Keratinocyte (primary cell): ENCODE data around the gene SCMH1. TPM values are rescaled to one million over a fixed set of nuclear protein-coding genes. Genes with fewer than 3 reads are reported as not detected.

Source experiments
- DNase-seq: peaks from one replicate; pipeline ENCODE4 v3.0.0-alpha.2; 2011; ENCODE audit warnings: low read depth, missing footprints, low spot score
- FAIRE-seq: peaks from 2 replicates; lab custom pipeline; 2011; peaks lifted over from hg19 to GRCh38; lab: Jason Lieb, UNC
- H2AFZ ChIP-seq: 2 replicates; pipeline ENCODE4 v1.6.0; 2012; ENCODE audit warnings: low read length, control low read depth, inconsistent platforms; ENCODE audit not compliant: control insufficient read depth
- H3K27ac ChIP-seq: 2 replicates; pipeline ENCODE4 v1.5.1; 2011; ENCODE audit warnings: low read length; ENCODE audit not compliant: control insufficient read depth, insufficient read depth
- H3K27me3 ChIP-seq: 3 replicates; pipeline ENCODE4 v1.6.0; 2011; ENCODE audit warnings: low read length; ENCODE audit not compliant: control insufficient read depth, insufficient read depth; ENCODE audit errors: extremely low read depth
- H3K36me3 ChIP-seq, 2 experiments: 2 replicates in 1 of 2; 3 replicates in 1 of 2; pipeline ENCODE4 v1.5.1; 2011; ENCODE audit warnings: low read length in 2 of 2, mild to moderate bottlenecking in 1 of 2; ENCODE audit not compliant: control insufficient read depth in 2 of 2, insufficient read depth in 2 of 2; ENCODE audit errors: extremely low read depth in 1 of 2
- H3K4me1 ChIP-seq: 3 replicates; pipeline ENCODE4 v1.5.1; 2011; ENCODE audit warnings: low read length; ENCODE audit not compliant: control insufficient read depth, insufficient read depth; ENCODE audit errors: extremely low read depth
- H3K4me2 ChIP-seq: 3 replicates; pipeline ENCODE4 v1.6.0; 2011; ENCODE audit warnings: low read depth, low read length; ENCODE audit not compliant: control insufficient read depth, insufficient read depth; ENCODE audit errors: extremely low read depth
- H3K4me3 ChIP-seq, 3 experiments: fragments of 200-600 bp in 1 of 3; sonication (generic) in 1 of 3; 2 replicates in 2 of 3; 3 replicates in 1 of 3; pipeline ENCODE4 v1.5.1; 2011 to 2016; ENCODE audit warnings: low read length in 3 of 3, mild to moderate bottlenecking in 3 of 3, control low read depth in 2 of 3, inconsistent platforms in 1 of 3, low read depth in 1 of 3, mixed read lengths in 1 of 3, mixed run types in 1 of 3, moderate library complexity in 1 of 3; ENCODE audit not compliant: control insufficient read depth in 2 of 3, insufficient read depth in 2 of 3; ENCODE audit errors: extremely low read depth in 1 of 3
- H3K79me2 ChIP-seq: 2 replicates; pipeline ENCODE4 v1.6.0; 2012; ENCODE audit warnings: low read length; ENCODE audit not compliant: control insufficient read depth, insufficient read depth
- H3K9ac ChIP-seq: 3 replicates; pipeline ENCODE4 v1.6.0; 2011; ENCODE audit warnings: low read length; ENCODE audit not compliant: control insufficient read depth, insufficient read depth; ENCODE audit errors: extremely low read depth
- H3K9me1 ChIP-seq: 3 replicates; pipeline ENCODE4 v1.6.0; 2011; ENCODE audit warnings: low read length; ENCODE audit not compliant: control insufficient read depth, insufficient read depth; ENCODE audit errors: extremely low read depth
- H3K9me3 ChIP-seq: 2 replicates; pipeline ENCODE4 v1.5.1; 2012; ENCODE audit warnings: low read depth, low read length; ENCODE audit not compliant: control insufficient read depth
- H4K20me1 ChIP-seq: 3 replicates; pipeline ENCODE4 v1.6.0; 2011; ENCODE audit warnings: low read length; ENCODE audit not compliant: control insufficient read depth, insufficient read depth; ENCODE audit errors: extremely low read depth
- EZH2 ChIP-seq: IDR thresholded peaks from one replicate; pipeline ENCODE4 v1.6.1; 2012; ENCODE audit warnings: inconsistent platforms, mild to moderate bottlenecking, low read length, moderate library complexity
- dilution Hi-C: fragments of 300-500 bp; cut with MboI; formaldehyde crosslinking; loops from one replicate; pipeline ENCODE4 v1.7.0; 2020; ENCODE audit warnings: low sequenced_read_pairs; ENCODE audit not compliant: extremely low pct_ligation_motif_present
- polyA plus RNA-seq, 5 experiments: library from polyadenylated mRNA; depleted of rRNA in 3 of 5; stranded (reverse) in 3 of 5; stranded (forward) in 1 of 5; unstranded in 1 of 5; fragments of >200 nt; gene quantifications; 1 replicate in 1 of 5; 2 replicates in 3 of 5; 3 replicates in 1 of 5; pipeline versions ENCODE4 v1.2.1 to v1.2.3, GENCODE V29; 2011 to 2012; ENCODE audit warnings: missing spikeins in 2 of 5, low read depth in 1 of 5, low replicate concordance in 1 of 5
- TF ChIP-seq, protein P1 (sequence below), 3 experiments: IDR thresholded peaks in 1 of 3; conservative IDR thresholded peaks in 1 of 3; optimal IDR thresholded peaks in 1 of 3; 2 replicates in 2 of 3; 3 replicates in 1 of 3; pipeline versions ENCODE3 to v1.5.1; 2011; ENCODE audit warnings: low read length in 3 of 3, mild to moderate bottlenecking in 3 of 3, moderate library complexity in 2 of 3, control low read depth in 1 of 3, inconsistent platforms in 1 of 3; ENCODE audit not compliant: insufficient read depth in 2 of 3; ENCODE audit errors: extremely low read depth in 1 of 3

Gene SCMH1
- polyA plus RNA-seq, 1 donor (not counting 4 experiments of a cell fraction or from before 2014, with no cell fraction given) = 29.9 TPM

DNA sequence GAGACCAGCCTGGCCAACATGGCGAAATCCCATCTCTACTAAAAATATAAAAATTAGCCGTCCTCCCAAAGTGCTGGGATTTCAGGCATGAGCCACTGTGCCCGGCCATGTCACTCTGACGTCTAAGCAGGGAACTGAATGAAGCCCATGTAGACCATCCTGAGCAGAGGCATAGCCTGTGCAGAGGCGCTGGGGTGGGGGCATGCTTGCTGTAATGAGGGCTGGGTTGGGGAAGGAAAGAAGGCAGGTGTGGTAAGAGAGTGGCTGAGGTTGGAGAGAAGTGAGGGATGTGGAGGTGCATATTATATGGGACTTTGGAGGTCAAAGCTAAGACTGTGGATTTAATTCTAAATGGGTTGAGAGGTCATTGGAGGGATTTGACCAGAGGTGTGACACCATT, 47.1 kb upstream of the SCMH1 start:
- Histone ChIP-seq H3K9me3 (no peaks in the 10 kb centered on the region), H3K79me2 (no peaks in the 10 kb centered on the region), H3K9me1 (no peaks in the 10 kb centered on the region), H3K27ac (no peak overlapping the region), H3K4me1 (no peaks in the 10 kb centered on the region), H3K4me3 (no peak overlapping the region), H3K27me3 (peaks cover 48% of the 10 kb centered on the region), H2AFZ (no peak overlapping the region), H3K4me2 (no peak overlapping the region), H3K36me3 (no peaks in the 10 kb centered on the region), H4K20me1 (peaks cover 2% of the 10 kb centered on the region), H3K9ac (no peak overlapping the region)
- dilution Hi-C loops = no loop called here
- DNase-seq = no peak
- TF ChIP-seq EZH2 = no peak
- TF ChIP-seq, protein P1, sequence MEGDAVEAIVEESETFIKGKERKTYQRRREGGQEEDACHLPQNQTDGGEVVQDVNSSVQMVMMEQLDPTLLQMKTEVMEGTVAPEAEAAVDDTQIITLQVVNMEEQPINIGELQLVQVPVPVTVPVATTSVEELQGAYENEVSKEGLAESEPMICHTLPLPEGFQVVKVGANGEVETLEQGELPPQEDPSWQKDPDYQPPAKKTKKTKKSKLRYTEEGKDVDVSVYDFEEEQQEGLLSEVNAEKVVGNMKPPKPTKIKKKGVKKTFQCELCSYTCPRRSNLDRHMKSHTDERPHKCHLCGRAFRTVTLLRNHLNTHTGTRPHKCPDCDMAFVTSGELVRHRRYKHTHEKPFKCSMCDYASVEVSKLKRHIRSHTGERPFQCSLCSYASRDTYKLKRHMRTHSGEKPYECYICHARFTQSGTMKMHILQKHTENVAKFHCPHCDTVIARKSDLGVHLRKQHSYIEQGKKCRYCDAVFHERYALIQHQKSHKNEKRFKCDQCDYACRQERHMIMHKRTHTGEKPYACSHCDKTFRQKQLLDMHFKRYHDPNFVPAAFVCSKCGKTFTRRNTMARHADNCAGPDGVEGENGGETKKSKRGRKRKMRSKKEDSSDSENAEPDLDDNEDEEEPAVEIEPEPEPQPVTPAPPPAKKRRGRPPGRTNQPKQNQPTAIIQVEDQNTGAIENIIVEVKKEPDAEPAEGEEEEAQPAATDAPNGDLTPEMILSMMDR (optimal IDR thresholded peaks at IDR 0.05 in 1 of 3, IDR thresholded peaks at IDR 0.05 in 1 of 3, conservative IDR thresholded peaks at IDR 0.05 in 1 of 3; ENCODE audit: extremely low read depth in 1 of 3, insufficient read depth in 2 of 3, low read length in 3 of 3) = no peak
- no peak for FAIRE-seq

DNA sequence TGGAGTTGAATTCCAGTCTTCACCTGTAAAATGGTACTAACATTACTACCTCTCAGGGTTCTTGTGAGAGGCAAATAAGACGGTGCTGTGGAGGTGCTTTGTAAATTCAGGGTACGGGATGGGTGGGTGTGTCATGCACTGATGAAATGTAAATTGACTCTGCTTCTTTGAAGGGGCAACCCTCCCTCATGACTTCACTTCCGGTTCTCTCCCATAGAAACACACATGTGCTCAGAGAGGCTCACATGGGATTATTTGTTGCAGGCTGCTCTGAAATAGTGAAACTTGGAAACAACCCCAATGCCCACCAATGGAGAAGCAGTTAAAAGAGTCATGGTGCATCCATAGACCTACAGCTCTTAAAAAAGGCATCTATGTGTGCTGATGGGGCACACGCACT, 44.9 kb upstream of the SCMH1 start:
- H3K36me3 ChIP-seq = no peaks in the 10 kb centered on the region
- H3K9ac ChIP-seq = no peak overlapping the region
- FAIRE-seq = no peak
- H3K4me1 ChIP-seq = no peaks in the 10 kb centered on the region
- H3K79me2 ChIP-seq = no peaks in the 10 kb centered on the region
- H2AFZ ChIP-seq = no peak overlapping the region
- peaks cover 2% of the 10 kb centered on the region for H4K20me1 ChIP-seq
- no peaks in the 10 kb centered on the region for H3K9me1 ChIP-seq
- H3K27ac ChIP-seq = no peak overlapping the region
- no peaks in the 10 kb centered on the region for H3K9me3 ChIP-seq
- no peak overlapping the region for H3K4me3 ChIP-seq
- DNase-seq = no peak
- dilution Hi-C loops = no loop called here
- no peak overlapping the region for H3K4me2 ChIP-seq
- TF ChIP-seq, protein P1 (optimal IDR thresholded peaks at IDR 0.05 in 1 of 3, IDR thresholded peaks at IDR 0.05 in 1 of 3, conservative IDR thresholded peaks at IDR 0.05 in 1 of 3; ENCODE audit: extremely low read depth in 1 of 3, insufficient read depth in 2 of 3, low read length in 3 of 3) = no peak
- no peak for TF ChIP-seq EZH2
- peaks cover 61% of the 10 kb centered on the region for H3K27me3 ChIP-seq
